Activated effector memory CD4-positive, alpha-beta T cell treated with Interleukin-2 at 50 U/mL for 16 hours (primary cell): ENCODE data around the gene WDR64.

Source experiments
- DNase-seq: peaks from one replicate; pipeline ENCODE4 v3.0.0-alpha.2; 2020

The WDR64 gene

GRCh38 chr1:241846862-241847539 lies 194.9 kb downstream of the WDR64 start:
- no peak for DNase-seq

- DNase-seq = no peak
Observed at GRCh38 chr1:241847540-241847795, 195.4 kb downstream of the WDR64 start.

- peak; percentile 85 for DNase-seq
Observed at GRCh38 chr1:241847796-241848685, 196.0 kb downstream of the WDR64 start, which contains the start of gene EXO1. EXO1 (plus strand) TSS chr1:241848204; CDS start chr1:241850426, 2,222 bp downstream.

DNA sequence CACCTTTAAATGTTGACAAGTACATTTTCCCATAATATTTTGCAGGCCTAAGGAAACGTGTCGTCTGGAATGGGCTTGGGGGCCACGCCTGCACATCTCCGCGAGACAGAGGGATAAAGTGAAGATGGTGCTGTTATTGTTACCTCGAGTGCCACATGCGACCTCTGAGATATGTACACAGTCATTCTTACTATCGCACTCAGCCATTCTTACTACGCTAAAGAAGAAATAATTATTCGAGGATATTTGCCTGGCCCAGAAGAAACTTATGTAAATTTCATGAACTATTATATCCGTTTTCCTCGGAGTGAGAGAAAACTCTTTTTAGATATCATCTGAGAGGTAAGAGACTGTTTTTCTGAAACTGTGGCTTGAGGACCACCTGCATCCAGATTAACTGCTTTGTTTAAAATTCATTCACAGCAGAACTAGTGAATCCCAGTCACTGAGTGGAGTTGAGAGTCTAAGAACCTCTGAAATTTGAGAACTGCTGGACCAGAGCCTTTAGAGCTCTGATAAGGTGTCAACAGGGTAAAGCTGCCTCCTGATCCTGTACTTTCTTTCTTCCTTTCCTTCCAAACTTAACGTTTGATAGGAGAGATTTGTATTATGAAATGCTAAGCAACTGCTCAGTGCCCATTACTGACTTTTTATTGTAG lies 196.7 kb downstream of the WDR64 start:
- no peak for DNase-seq

DNA sequence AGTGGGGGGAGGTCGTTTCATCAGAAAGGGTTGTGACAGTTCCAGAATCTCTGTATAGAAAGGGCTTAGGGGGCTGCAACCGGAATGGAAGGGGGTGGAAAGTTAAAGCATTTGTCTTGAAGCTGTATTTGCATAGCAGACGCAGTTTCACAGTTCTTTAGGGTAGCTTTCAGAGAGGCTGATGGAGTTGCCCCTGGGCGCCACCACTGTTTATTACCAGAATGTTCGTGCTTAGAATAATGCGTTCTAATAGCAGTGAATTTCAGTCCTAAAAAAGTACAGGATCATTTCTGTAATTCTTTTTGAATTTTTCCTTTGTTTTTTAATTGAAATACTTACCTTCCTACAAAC lies 197.2 kb downstream of the WDR64 start:
- no peak for DNase-seq
